Stimulated activated CD8-positive, alpha-beta memory T cell treated with anti-CD3 and anti-CD28 coated beads, Interleukin-15, amount 100 ng/mL, for 1 hour (primary cell): ENCODE results near the gene PCSK4.
"Not testable (repeated sequence)": the region's sequence is repeated elsewhere in the genome, so short reads cannot be mapped to it uniquely, and the experiment has no call there.

Experiments
- DNase-seq: peaks from one replicate; pipeline ENCODE4 v3.0.0-alpha.2; 2020; ENCODE audit warnings: low read depth

PCSK4 gene

GRCh38 chr19:1522061-1522460 is 31.9 kb upstream of the PCSK4 start:
- DNase-seq = no peak

- DNase-seq = no peak
Measured at GRCh38 chr19:1521636-1522035, 31.5 kb upstream of the PCSK4 start.

GRCh38 chr19:1520203-1520780 is 30.1 kb upstream of the PCSK4 start:
- no peak for DNase-seq

- not testable (repeated sequence) for DNase-seq
Measured at GRCh38 chr19:1519802-1520201, 29.7 kb upstream of the PCSK4 start.

GRCh38 chr19:1518471-1518870 is 28.3 kb upstream of the PCSK4 start:
- no peak for DNase-seq

DNA sequence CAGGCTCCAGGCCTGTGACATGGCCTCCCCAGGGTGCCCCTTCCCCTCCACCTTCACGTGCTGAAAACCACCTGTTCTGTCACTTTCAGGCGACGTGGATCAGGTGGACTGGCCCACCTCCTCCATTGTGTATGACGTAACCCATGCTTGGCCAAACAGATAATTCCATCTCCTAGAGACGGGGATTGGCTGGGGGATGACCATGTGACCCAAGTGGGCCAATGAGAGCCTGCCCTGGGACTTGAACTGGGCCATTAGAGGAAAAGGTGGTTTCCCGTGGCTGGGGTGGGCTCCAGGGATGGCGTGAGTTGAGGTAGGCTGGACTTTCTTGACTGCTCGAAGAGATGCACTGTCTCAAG is 26.2 kb upstream of the PCSK4 start:
- DNase-seq = no peak

DNA sequence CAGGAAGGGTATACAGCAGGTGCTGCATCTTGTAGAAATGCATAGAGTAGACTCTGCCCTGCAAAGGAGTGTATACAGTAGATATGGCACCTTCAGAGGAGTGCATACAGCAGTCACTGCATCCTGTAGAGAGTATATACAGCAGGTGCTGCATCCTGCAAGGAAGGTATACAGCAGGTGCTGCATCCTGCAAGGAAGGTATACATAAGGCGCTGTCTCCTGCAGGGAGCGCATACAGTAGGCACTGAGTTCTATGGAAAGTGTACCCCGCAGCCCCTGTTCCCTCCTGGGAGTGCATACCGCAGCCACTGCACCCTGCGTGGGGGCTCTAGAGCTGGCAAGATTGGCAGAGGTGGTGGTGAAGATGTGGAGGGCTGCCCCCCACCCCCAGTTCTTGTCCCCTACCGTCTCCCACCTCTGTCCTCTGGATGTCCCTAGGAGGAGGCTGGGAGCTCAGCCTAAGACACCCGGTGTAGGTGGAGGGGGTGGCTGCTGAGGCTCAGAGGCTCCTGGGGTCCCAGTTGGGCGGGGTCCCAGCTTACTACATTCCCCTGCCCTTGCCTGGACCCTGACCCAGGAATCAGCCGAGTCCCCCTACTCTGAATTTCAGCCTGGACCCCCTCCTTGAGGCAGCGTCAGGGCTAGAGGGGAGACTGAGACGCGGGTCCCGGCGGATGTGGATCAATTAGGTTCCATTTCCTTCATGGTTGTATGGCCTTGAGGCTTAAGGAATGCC is 25.0 kb upstream of the PCSK4 start:
- no peak for DNase-seq

GRCh38 chr19:1514295-1514661 is 24.1 kb upstream of the PCSK4 start:
- no peak for DNase-seq

DNA sequence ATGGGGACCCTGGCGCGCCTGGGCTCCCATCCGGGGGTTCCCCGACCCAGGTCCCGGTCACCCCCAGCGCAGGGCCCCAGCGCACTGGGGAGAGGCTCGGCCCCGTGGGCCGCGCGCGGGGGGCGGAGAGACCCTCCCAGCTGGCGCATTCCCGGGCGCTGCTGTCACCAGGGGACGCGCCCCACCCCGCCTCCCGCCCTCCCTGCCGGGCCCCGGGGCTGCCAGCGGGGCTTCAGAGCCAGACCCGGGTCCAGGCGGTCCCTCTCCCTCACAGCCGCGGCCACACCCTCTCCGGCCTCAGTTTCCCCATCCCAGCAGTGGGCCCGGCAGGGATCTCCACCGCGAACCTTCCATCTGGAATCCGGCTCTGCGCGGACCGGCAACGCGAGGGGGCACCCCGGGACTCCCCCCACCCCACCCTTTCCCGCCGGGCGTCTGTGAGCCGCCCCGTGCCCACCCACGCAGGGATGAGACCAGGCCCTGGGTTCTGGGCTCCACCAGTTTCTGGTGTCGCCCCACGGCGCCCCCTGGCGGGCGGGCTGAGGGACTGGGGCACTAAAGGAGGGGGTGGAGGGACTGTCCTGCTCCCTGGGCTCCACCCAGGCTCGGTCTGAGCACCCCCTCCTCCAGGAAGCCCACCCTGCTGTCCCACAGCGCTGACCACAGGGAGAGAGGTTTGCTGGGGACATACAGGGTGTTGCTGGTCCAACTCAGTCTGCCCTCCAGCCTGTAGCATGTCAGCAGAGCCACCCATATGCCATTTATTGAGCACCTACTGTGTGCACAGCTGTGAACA is 23.5 kb upstream of the PCSK4 start:
- no peak for DNase-seq

GRCh38 chr19:1512671-1513498 is 22.7 kb upstream of the PCSK4 start, which contains the start of gene ADAMTSL5:
TSS of gene ADAMTSL5 (minus strand) at chr19:1513019. CDS start at chr19:1510943, 2,076 bp downstream.
- no peak for DNase-seq

DNA sequence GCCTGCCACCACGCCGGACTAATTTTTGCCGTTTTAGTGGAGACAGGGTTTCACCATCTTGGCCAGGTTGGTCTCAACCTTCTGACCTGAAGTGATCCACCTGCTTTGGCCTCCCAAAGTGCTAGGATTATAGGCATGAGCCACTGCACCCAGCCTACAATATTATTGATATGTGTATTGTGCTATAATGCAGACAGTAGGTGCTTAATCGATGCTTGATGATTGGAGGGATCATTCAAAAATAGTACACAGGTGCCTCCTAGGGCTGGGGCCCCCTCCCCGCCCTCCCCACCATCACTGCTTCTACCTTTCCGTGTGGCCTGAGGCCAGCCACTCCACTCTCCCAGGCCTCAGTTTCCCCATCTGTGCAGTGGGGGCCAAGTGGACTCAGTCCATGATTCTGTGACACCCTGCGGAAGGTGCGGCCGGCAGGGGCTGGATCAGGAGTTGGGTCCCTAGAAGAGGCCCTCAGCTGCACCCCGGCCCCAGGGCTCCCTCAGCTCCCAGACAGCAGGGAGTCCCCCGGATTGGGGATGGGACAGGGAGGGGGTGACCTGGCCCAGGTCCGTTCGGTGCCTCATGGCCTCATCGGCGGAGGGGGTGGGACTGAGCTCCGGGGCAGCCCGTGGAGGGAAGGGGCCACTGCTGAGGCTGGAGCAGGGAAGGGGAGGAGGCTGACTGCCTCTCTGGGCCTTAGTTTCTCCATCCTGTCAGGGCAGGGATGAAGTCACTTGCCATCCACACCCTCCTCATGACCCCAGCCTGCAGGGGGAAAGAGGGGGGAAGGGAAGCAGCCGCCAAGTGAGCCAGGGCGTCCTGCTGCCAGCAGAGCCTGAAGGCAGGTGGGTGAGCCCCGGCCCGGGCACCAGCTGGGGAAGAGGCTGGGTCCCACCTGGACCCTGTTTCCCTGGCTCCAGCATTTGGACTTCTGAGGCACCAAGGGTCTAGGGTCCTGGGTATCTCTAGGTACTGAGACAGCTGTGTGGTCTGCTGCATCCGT is 21.5 kb upstream of the PCSK4 start:
- no peak for DNase-seq

- no peak for DNase-seq
Measured at GRCh38 chr19:1510807-1511206, 20.7 kb upstream of the PCSK4 start.

DNA sequence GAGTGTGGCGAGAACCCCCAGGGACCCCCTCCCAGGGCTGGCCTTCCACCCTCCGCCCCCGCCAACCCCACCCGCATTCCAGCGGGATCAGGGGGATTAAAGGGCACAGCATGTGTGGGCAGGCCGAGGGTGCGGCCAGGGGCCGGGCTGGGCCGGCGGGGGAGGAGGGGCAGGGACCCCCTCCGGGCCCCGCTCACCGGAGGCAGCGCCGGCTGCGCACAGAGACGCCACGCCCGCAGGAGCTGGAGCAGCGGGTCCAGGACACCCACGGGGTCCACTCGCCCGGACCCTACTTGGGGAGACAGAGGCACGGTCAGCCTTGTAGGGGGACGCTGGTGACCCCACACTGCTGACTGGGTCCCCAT is 20.3 kb upstream of the PCSK4 start:
- no peak for DNase-seq

- no peak for DNase-seq
Measured at GRCh38 chr19:1509602-1510441, 19.7 kb upstream of the PCSK4 start.

DNA sequence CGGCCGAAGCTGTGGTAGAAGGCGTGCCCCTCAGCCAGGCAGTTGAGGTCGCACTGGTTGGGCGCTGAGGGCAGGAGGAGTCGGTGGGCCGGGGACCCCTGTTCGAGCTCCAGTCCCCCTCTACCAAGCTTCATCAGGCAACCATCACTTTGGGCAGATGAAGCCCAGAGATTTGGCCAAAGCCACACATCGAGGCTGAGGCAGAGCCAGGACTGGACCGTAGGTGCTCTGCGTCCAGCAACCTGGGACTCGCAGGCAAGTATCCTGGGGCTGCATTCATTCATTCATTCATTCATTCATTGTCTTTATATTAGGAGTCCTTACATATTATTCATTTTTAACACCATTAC is 18.3 kb upstream of the PCSK4 start:
- DNase-seq = no peak

- DNase-seq = peak; percentile 76
Measured at GRCh38 chr19:1507763-1508506, 17.8 kb upstream of the PCSK4 start.

DNA sequence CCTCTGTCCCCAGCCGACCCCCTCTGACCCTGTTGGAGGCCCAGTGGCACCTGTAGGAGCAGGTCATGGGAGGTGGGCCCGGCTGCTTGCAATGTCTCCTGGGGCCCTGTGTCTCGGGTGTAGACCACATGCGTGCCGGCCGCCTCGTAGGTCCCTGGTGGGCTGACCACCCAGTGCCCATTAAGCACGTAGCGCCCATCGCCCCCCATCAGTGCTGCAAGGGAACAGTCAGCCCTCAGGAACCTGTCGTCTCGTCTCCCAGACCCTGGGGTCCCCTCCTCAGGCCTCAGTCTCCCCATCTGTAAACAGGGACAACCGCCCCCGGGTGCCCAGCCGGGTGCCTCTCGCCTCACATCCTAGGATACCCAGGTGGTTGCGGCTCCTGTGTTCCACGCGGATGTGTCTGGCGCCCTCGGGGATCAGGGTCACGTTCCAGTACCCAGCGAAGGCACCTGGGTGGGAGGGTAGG is 17.1 kb upstream of the PCSK4 start:
- no peak for DNase-seq

GRCh38 chr19:1505991-1506881 is 16.1 kb upstream of the PCSK4 start:
- no peak for DNase-seq
